HL-60 (cell line): ENCODE results near the gene ANGPTL8.

ENCODE experiments used
- DNase-seq, 2 experiments: peaks; one replicate each; pipeline ENCODE4 v3.0.0-alpha.2; 2010 to 2020; ENCODE audit warnings: low read depth in 1 of 2, low spot score in 1 of 2
- H3K27ac ChIP-seq: fragments of 250-450 bp; sonication (Bioruptor Pico); replicated peaks from 2 replicates; pipeline ENCODE4 v1.5.1; 2020; ENCODE audit warnings: mild to moderate bottlenecking, moderate library complexity
- H3K27me3 ChIP-seq: fragments of 250-450 bp; sonication (Bioruptor Pico); 2 replicates; pipeline ENCODE4 v1.5.1; 2021; ENCODE audit warnings: mild to moderate bottlenecking, moderate library complexity; ENCODE audit not compliant: insufficient read depth, poor library complexity, severe bottlenecking
- H3K4me3 ChIP-seq: replicated peaks from 2 replicates; pipeline ENCODE4 v1.5.1; 2011; ENCODE audit warnings: mild to moderate bottlenecking, control low read depth, low read length; ENCODE audit not compliant: insufficient read depth
- CTCF ChIP-seq: IDR thresholded peaks from one replicate; pipeline ENCODE4 v1.5.1; 2011; ENCODE audit warnings: low read length, control low read depth, inconsistent platforms; ENCODE audit not compliant: insufficient read depth
- GABPA ChIP-seq: IDR thresholded peaks from 2 replicates; pipeline ENCODE4 v1.6.1; 2012; ENCODE audit warnings: low read depth
- POLR2AphosphoS5 ChIP-seq: IDR thresholded peaks from 2 replicates; pipeline ENCODE4 v1.6.1; 2012; ENCODE audit warnings: low read depth
- REST ChIP-seq: IDR thresholded peaks from 2 replicates; pipeline ENCODE4 v1.6.1; 2012; ENCODE audit warnings: low read depth; ENCODE audit not compliant: insufficient replicate concordance
- SPI1 ChIP-seq: IDR thresholded peaks from 2 replicates; pipeline ENCODE4 v1.6.1; 2012; ENCODE audit warnings: low read depth, mild to moderate bottlenecking, borderline replicate concordance

Gene ANGPTL8

GRCh38 chr19:11281356-11282049 is 42.1 kb downstream of the ANGPTL8 start:
- H3K4me3 ChIP-seq: no peak overlapping the region
- peaks cover 15% of the 10 kb centered on the region for H3K27me3 ChIP-seq
- DNase-seq: no peak
- no peak overlapping the region for H3K27ac ChIP-seq
- TF ChIP-seq POLR2AphosphoS5 (no peak), CTCF (no peak), SPI1 (no peak), REST (no peak), GABPA (no peak)

- peaks cover 7% of the 10 kb centered on the region for H3K27me3 ChIP-seq
- no peak overlapping the region for H3K27ac ChIP-seq
- no peak overlapping the region for H3K4me3 ChIP-seq
- DNase-seq: no peak
- TF ChIP-seq POLR2AphosphoS5 (no peak), GABPA (no peak), REST (no peak), SPI1 (no peak), CTCF (no peak)
Measured at GRCh38 chr19:11284515-11284914, 45.1 kb downstream of the ANGPTL8 start.

GRCh38 chr19:11286312-11286974 is 47.0 kb downstream of the ANGPTL8 start:
- Histone ChIP-seq H3K4me3 (no peak overlapping the region), H3K27ac (no peak overlapping the region), H3K27me3 (peaks cover 6% of the 10 kb centered on the region)
- TF ChIP-seq CTCF (no peak), SPI1 (no peak), POLR2AphosphoS5 (no peak), GABPA (no peak), REST (no peak)
- no peak for DNase-seq
